CD4-positive, alpha-beta T cell (primary cell): ENCODE results near the gene LTBP2. TPM values are rescaled to one million over a fixed set of nuclear protein-coding genes. Genes with fewer than 3 reads are reported as not detected.

Source experiments
- ATAC-seq: fragments of 200-7000 bp; cut with Tn5 transposase; one replicate; pipeline ENCODE4 v1.10.0; 2022; ENCODE audit warnings: mild to moderate bottlenecking; ENCODE audit not compliant: poor library complexity
- CTCF ChIA-PET: fragments of 350-600 bp; sonication (Branson Sonifier 250); formaldehyde crosslinking; loops from one replicate; lab custom pipeline; 2021; ENCODE audit warnings: antibody characterized with exemption, inconsistent platforms; lab: Charles Lee
- POLR2A ChIA-PET: fragments of 350-600 bp; sonication (Branson Sonifier 250); formaldehyde crosslinking; loops from one replicate; lab custom pipeline; 2021; ENCODE audit warnings: antibody characterized with exemption, inconsistent platforms; lab: Charles Lee
- DNase-seq, 14 experiments: peaks; one replicate each; pipeline ENCODE4 v3.0.0-alpha.2; 2013 to 2020; ENCODE audit warnings: mixed read lengths in 2 of 14
- H3K27ac ChIP-seq, 2 donors: one replicate each; pipeline versions ENCODE4 v1.5.1 to v1.7.0; 2013; ENCODE audit warnings: low read length in 2 of 2, low read depth in 1 of 2, mild to moderate bottlenecking in 1 of 2
- H3K27me3 ChIP-seq, 2 experiments: 1 replicate in 1 of 2; 2 replicates in 1 of 2; pipeline versions ENCODE4 v1.6.1 to v1.7.0; 2013; ENCODE audit warnings: low read length in 2 of 2, control low read depth in 1 of 2, mild to moderate bottlenecking in 1 of 2, moderate library complexity in 1 of 2; ENCODE audit not compliant: insufficient read depth in 2 of 2, control insufficient read depth in 1 of 2
- H3K36me3 ChIP-seq: one replicate; pipeline ENCODE4 v1.6.1; 2013; ENCODE audit warnings: low read length, control low read depth; ENCODE audit not compliant: insufficient read depth
- H3K4me1 ChIP-seq: one replicate; pipeline ENCODE4 v1.6.1; 2013; ENCODE audit warnings: low read length, control low read depth; ENCODE audit not compliant: insufficient read depth
- H3K4me3 ChIP-seq: one replicate; pipeline ENCODE4 v1.5.1; 2013; ENCODE audit warnings: mild to moderate bottlenecking, low read length, moderate library complexity
- H3K9me3 ChIP-seq, 2 experiments: 1 replicate in 1 of 2; 2 replicates in 1 of 2; pipeline versions ENCODE4 v1.6.1 to v1.7.0; 2013; ENCODE audit warnings: low read length in 2 of 2, mild to moderate bottlenecking in 2 of 2, control low read depth in 1 of 2, moderate library complexity in 1 of 2; ENCODE audit not compliant: control insufficient read depth in 1 of 2, insufficient read depth in 1 of 2
- H3K27ac Mint-ChIP-seq: one replicate; pipeline ENCODE4 v1.8.0; 2020; ENCODE audit warnings: mixed read lengths
- H3K27me3 Mint-ChIP-seq: one replicate; pipeline ENCODE4 v1.8.0; 2021; ENCODE audit warnings: mixed read lengths
- H3K36me3 Mint-ChIP-seq: one replicate; pipeline ENCODE4 v1.8.0; 2021; ENCODE audit warnings: low read depth, mixed read lengths
- H3K4me1 Mint-ChIP-seq: one replicate; pipeline ENCODE4 v1.8.0; 2021; ENCODE audit warnings: low read depth, mixed read lengths
- H3K4me3 Mint-ChIP-seq: one replicate; pipeline ENCODE4 v1.8.0; 2020; ENCODE audit warnings: mild to moderate bottlenecking, mixed read lengths
- H3K9me3 Mint-ChIP-seq: one replicate; pipeline ENCODE4 v1.8.0; 2020; ENCODE audit warnings: mixed read lengths
- CTCF ChIP-seq: fragments of 200-600 bp; IDR thresholded peaks from one replicate; pipeline ENCODE4 v1.8.0; 2022; ENCODE audit warnings: antibody characterized with exemption, mild to moderate bottlenecking
- intact Hi-C, 2 experiments: fragments of 100-400 bp; cut with DNase I in 1 of 2; cut with micrococcal nuclease in 1 of 2; formaldehyde crosslinking; loops; one replicate each; pipeline versions ENCODE4 v1.15.1 to v1.9.0; 2023 to 2025; cut with DNase I, micrococcal nuclease
- total RNA-seq, 174 experiments: library from RNA in 2 of 174; stranded (reverse) in 2 of 174; gene quantifications; one replicate each; pipeline ENCODE4 v1.2.3 and lab custom pipeline; 2021 to 2026

The LTBP2 gene
- total RNA-seq, 2 experiments from 2014 or later: 0.45 to 0.47 TPM

GRCh38 chr14:74627076-74627475 is 15.0 kb upstream of the LTBP2 start:
- H3K36me3 Mint-ChIP-seq: no peaks in the 10 kb centered on the region
- H3K4me3 Mint-ChIP-seq: no peak overlapping the region

DNA sequence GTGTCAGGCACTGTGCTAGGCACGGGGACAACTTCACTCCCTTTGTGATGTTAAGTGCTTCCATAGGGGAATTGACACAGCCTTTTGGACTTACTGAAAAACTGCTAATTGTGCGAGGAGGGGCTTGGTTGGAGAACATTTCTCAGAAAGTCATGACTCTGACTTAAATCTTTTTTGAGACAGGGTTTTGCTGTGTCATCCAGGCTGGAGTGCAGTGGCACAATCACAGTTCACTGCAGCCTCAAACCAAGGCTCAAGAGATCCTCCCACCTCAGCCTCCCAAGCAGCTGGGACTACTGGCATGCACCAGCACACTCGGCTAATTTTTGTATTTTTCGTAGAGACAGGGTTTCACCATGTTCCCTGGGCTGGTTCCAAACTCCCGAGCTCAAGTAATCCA is 10.2 kb upstream of the LTBP2 start:
- no peak for TF ChIP-seq CTCF
- Mint-ChIP-seq H3K4me1 (peaks cover 42% of the 10 kb centered on the region), H3K4me3 (no peak overlapping the region), H3K9me3 (no peaks in the 10 kb centered on the region), H3K27ac (no peak overlapping the region), H3K36me3 (no peaks in the 10 kb centered on the region), H3K27me3 (peaks cover 4% of the 10 kb centered on the region)
- Histone ChIP-seq H3K27ac (no peak overlapping the region), H3K4me3 (no peak overlapping the region), H3K36me3 (no peaks in the 10 kb centered on the region), H3K4me1 (peaks cover 40% of the 10 kb centered on the region), H3K27me3 (no peaks in the 10 kb centered on the region), H3K9me3 (no peaks in the 10 kb centered on the region)
- intact Hi-C loops: no loop called here
- POLR2A ChIA-PET: no interaction called here
- ATAC-seq (no peak), DNase-seq (no peak)
- CTCF ChIA-PET: interaction anchor here (4.6 kb wide), 1 partner anchor 10 kb away, joined by 17 read pairs; the partner anchor contains the start of gene LTBP2

More at GRCh38 chr14:74627076-74627475, 15.0 kb upstream of the LTBP2 start:
- H3K4me3 ChIP-seq: no peak overlapping the region
- no peaks in the 10 kb centered on the region for H3K4me1 Mint-ChIP-seq
- H3K27ac ChIP-seq: no peak overlapping the region
- CTCF ChIA-PET: interaction anchor here (0.6 to 1.4 kb wide), 2 partner anchors 14 to 530 kb away, joined by 3 to 4 read pairs; no protein-coding TSS in a partner anchor
- no peaks in the 10 kb centered on the region for H3K27me3 Mint-ChIP-seq
- ATAC-seq (no peak), DNase-seq (no peak)
- H3K27me3 ChIP-seq: no peaks in the 10 kb centered on the region
- POLR2A ChIA-PET: interaction anchor here (2.9 kb wide), 1 partner anchor 9 kb away, joined by 11 read pairs; no protein-coding TSS in a partner anchor
- H3K9me3 ChIP-seq: no peaks in the 10 kb centered on the region
- no peaks in the 10 kb centered on the region for H3K4me1 ChIP-seq
- no peaks in the 10 kb centered on the region for H3K36me3 ChIP-seq
- no peaks in the 10 kb centered on the region for H3K9me3 Mint-ChIP-seq
- no peak for TF ChIP-seq CTCF
- intact Hi-C loops: no loop called here
- no peak overlapping the region for H3K27ac Mint-ChIP-seq

DNA sequence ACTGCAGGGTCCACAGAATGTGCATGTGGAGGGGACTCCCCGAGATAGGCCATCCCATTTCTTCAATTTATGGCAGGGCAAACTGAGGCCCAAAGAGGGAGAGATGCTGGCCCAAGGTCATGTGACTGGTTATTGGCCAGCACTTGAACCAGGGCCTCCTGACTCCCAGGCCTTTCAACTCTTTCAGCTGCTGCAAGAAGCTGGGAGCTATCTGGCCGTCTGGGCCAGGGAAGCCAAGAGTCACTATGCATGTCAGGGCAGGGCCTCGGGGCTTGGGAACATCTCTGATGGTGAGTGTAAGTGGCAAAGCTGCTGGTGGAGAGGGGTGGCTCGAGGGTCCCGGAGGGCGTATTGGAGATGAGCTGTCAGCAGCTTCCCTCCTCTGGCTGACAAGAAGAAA is 9.5 kb upstream of the LTBP2 start:
- Mint-ChIP-seq H3K4me3 (no peak overlapping the region), H3K27ac (no peak overlapping the region), H3K4me1 (peaks cover 42% of the 10 kb centered on the region), H3K36me3 (no peaks in the 10 kb centered on the region), H3K27me3 (peaks cover 4% of the 10 kb centered on the region), H3K9me3 (no peaks in the 10 kb centered on the region)
- H3K27ac ChIP-seq: no peak overlapping the region
- ChIA-PET CTCF (interaction anchor here (4.6 kb wide), 1 partner anchor 9 kb away, joined by 17 read pairs; the partner anchor contains the start of gene LTBP2), POLR2A (no interaction called here)
- no peak overlapping the region for H3K4me3 ChIP-seq
- TF ChIP-seq CTCF: no peak
- ATAC-seq: no peak
- H3K27me3 ChIP-seq: no peaks in the 10 kb centered on the region
- no peaks in the 10 kb centered on the region for H3K36me3 ChIP-seq
- intact Hi-C loops: no loop called here
- H3K9me3 ChIP-seq: no peaks in the 10 kb centered on the region
- H3K4me1 ChIP-seq: peaks cover 47% of the 10 kb centered on the region
- no peak for DNase-seq
